SK-N-MC (cell line): ENCODE measurements around the gene RHBDD3.

Experiments used
- EZH2 ChIP-seq: fragments of 200-600 bp; sonication (generic); IDR thresholded peaks from one replicate; pipeline ENCODE4 v1.6.1; 2017; ENCODE audit warnings: antibody characterized with exemption
- POLR2AphosphoS5 ChIP-seq: IDR thresholded peaks from 2 replicates; pipeline ENCODE4 v1.6.1; 2012; ENCODE audit warnings: mild to moderate bottlenecking, low read depth, low read length, borderline replicate concordance

DNA sequence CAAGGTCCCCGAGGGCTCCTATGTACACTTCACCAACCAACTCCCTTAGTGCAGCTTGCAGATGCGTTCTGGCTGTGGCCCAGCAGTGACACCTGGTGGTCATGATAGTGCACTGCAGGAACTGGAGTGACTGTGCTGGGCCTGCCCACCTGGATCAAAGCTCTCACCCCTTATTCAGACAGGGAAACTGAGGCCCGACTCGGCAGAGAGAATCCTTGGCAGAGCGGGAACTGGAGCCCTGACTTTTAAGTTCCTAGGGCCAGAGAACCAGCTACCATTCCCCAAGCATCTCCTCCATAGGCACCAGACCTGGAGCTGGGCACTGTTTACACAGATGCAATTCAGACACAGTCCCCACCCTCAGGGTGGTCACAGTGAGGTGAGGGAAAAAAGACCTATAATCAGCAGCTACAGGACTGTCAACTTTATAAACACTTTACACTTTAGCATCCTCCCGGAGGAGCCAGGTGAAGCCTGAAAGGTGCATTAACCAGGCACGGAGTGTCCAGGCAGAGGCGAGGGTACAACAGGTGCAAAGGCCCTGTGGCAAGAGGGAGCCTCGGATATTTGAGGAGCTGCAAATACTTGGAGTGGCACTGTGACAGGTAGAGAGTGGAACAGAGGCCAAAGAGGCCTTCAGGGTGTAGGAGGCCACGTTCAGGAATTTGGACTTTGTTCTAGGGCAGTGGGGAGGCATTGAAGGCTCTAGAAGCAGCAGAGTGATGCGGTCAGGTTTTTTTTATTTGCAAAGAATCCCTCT, 22.0 kb downstream of the RHBDD3 start:
- TF ChIP-seq POLR2AphosphoS5 (no peak), EZH2 (no peak)
